Neural cell (in vitro differentiated cells): ENCODE results near the gene DOCK8.

Source experiments
- CTCF ChIP-seq: fragments of 450-650 bp; IDR thresholded peaks from 2 replicates; pipeline ENCODE4 v1.5.1; 2014; ENCODE audit warnings: antibody characterized with exemption, mild to moderate bottlenecking, moderate library complexity; ENCODE audit not compliant: poor library complexity, severe bottlenecking
- EP300 ChIP-seq: fragments of 450-650 bp; conservative IDR thresholded peaks from 2 replicates; pipeline ENCODE4 v1.6.1; 2014; ENCODE audit warnings: antibody characterized with exemption, mild to moderate bottlenecking, moderate library complexity; ENCODE audit not compliant: poor library complexity, severe bottlenecking
- TAF1 ChIP-seq: IDR thresholded peaks from 2 replicates; pipeline ENCODE4 v1.6.1; 2012; ENCODE audit warnings: low read depth

GRCh38 chr9:438066-438465 is 223.4 kb downstream of the DOCK8 start:
- TF ChIP-seq TAF1: no peak
- TF ChIP-seq EP300: no peak
- TF ChIP-seq CTCF: no peak
